ENCODE data around the gene PRC1. TPM values are rescaled to one million over a fixed set of nuclear protein-coding genes. Genes with fewer than 3 reads are reported as not detected.
A peak's percentile ranks its signal among the peaks of the same experiment; 100 is the strongest.

Gene PRC1
- total RNA-seq, 2 experiments from 2014 or later, result 149 to 224 TPM

DNA sequence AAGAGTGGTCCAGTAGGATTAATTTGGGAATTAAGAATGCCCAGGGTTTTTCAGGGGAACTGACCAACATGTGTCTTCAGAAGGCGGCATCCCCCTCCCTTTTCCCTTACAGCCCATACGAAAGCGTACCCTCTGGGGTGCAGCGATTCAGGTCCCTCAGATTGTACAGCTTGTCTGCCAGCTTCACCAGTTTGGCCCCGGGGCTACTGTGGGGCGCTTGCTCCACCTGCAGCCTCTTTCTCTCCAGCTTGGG is 62.8 kb downstream of the PRC1 start:
- ChIA-PET CTCF (ENCODE audit: unreplicated experiment) (interaction anchor here (0.6 to 5.1 kb wide), 8 partner anchors 24 to 284 kb away, joined by 3 to 41 read pairs (median 5); partner anchors contain the start of genes MAN2A2 and RCCD1), POLR2A (interaction anchor here (0.6 to 7.2 kb wide), 14 partner anchors 9 to 832 kb away, joined by 3 to 58 read pairs (median 4); partner anchors contain the start of genes BLM, MAN2A2 and RCCD1)
- Histone ChIP-seq H3K36me3 (ENCODE audit: insufficient read depth, low read length) (no peaks in the 10 kb centered on the region), H3K79me2 (ENCODE audit: insufficient read depth, low read depth, low read length) (peaks cover 17% of the 10 kb centered on the region; the same call in 1 of the 2 replicates), H3K4me3 (ENCODE audit: low read depth, low read length, poor library complexity, severe bottlenecking) (peak overlapping the region; percentile 79), H3K4me2 (ENCODE audit: low read length) (peak overlapping the region; percentile 87), H4K20me1 (ENCODE audit: insufficient read depth, low read length) (no peaks in the 10 kb centered on the region), H3K9me3 (ENCODE audit: low read length) (no peaks in the 10 kb centered on the region), H3K27ac (ENCODE audit: low read depth, low read length, poor library complexity, severe bottlenecking) (peak overlapping the region; percentile 81), H3K4me1 (ENCODE audit: insufficient read depth, low read length, poor library complexity, severe bottlenecking) (peaks cover 57% of the 10 kb centered on the region), H3K9me2 (ENCODE audit: insufficient read depth, low read length) (no peaks in the 10 kb centered on the region), H2AFZ (ENCODE audit: low read length) (no peak overlapping the region; the same call in 1 of the 2 replicates)
- no peak for DNase-seq (ENCODE audit: low spot score)
- intact Hi-C loops (cut with micrococcal nuclease; ENCODE audit: unreplicated experiment), result loop anchor here (1.0 to 5.0 kb wide), 4 partner anchors 29 to 664 kb away; partner anchors contain the start of genes IQGAP1 and NGRN
- TF ChIP-seq EZH2phosphoT487 (IDR thresholded peaks at IDR 0.05; ENCODE audit: borderline replicate concordance, low read depth, low read length), result no peak
- TF ChIP-seq, protein P1, sequence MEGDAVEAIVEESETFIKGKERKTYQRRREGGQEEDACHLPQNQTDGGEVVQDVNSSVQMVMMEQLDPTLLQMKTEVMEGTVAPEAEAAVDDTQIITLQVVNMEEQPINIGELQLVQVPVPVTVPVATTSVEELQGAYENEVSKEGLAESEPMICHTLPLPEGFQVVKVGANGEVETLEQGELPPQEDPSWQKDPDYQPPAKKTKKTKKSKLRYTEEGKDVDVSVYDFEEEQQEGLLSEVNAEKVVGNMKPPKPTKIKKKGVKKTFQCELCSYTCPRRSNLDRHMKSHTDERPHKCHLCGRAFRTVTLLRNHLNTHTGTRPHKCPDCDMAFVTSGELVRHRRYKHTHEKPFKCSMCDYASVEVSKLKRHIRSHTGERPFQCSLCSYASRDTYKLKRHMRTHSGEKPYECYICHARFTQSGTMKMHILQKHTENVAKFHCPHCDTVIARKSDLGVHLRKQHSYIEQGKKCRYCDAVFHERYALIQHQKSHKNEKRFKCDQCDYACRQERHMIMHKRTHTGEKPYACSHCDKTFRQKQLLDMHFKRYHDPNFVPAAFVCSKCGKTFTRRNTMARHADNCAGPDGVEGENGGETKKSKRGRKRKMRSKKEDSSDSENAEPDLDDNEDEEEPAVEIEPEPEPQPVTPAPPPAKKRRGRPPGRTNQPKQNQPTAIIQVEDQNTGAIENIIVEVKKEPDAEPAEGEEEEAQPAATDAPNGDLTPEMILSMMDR (conservative IDR thresholded peaks at IDR 0.05; ENCODE audit: low read length), result no peak
- no TSS peak for BruUV-seq (replicated peaks)

DNA sequence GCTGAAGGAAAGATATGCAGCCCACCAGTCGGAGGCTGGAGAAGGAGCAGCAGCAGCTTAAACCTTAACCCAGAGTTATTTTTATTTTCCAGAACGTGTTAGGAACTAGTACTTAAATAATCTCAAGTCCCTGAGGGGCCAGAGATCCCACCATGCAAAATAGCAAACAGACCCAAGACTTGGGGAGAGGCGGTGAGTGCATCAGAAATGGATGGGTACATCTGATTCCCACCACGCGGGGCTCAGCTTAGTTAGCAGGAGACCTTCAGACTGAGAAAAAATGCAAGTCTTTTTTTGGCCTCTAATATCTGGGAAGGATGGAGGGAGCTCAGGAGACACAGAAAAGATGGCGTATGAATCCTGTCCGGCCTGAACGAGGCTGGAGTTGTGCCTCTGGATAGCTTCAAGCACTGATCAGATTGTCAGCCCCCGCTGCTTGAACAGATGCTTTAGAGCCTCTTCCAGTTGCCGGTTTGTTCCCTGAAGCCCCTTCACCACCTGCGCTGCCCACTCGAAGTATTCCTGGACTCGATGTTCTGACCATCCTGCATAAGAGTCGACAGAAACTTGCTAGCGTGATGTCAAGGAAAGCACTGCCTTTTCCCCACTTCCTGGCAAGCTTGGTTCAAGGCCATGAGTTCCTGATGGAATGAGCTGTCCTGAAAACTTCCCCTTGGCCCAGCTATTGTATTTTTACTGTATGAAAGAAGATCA is 63.3 kb downstream of the PRC1 start:
- Histone ChIP-seq H3K36me3 (ENCODE audit: insufficient read depth, low read length) (no peaks in the 10 kb centered on the region), H2AFZ (ENCODE audit: low read length) (peak overlapping the region; percentile 81; the same call in 1 of the 2 replicates), H3K9me2 (ENCODE audit: insufficient read depth, low read length) (no peaks in the 10 kb centered on the region), H3K9me3 (ENCODE audit: low read length) (no peaks in the 10 kb centered on the region), H3K79me2 (ENCODE audit: insufficient read depth, low read depth, low read length) (peaks cover 17% of the 10 kb centered on the region; the same call in 1 of the 2 replicates), H3K4me3 (ENCODE audit: low read depth, low read length, poor library complexity, severe bottlenecking) (peak overlapping the region; percentile 79), H3K4me1 (ENCODE audit: insufficient read depth, low read length, poor library complexity, severe bottlenecking) (peaks cover 52% of the 10 kb centered on the region), H4K20me1 (ENCODE audit: insufficient read depth, low read length) (no peaks in the 10 kb centered on the region), H3K27ac (ENCODE audit: low read depth, low read length, poor library complexity, severe bottlenecking) (peak overlapping the region; percentile 81), H3K4me2 (ENCODE audit: low read length) (peak overlapping the region; percentile 87)
- ChIA-PET CTCF (ENCODE audit: unreplicated experiment) (interaction anchor here (0.7 to 5.1 kb wide), 7 partner anchors 24 to 283 kb away, joined by 3 to 41 read pairs (median 5); partner anchors contain the start of genes MAN2A2 and RCCD1), POLR2A (interaction anchor here (0.6 to 7.2 kb wide), 14 partner anchors 9 to 831 kb away, joined by 3 to 58 read pairs (median 4); partner anchors contain the start of genes BLM, MAN2A2 and RCCD1)
- DNase-seq (ENCODE audit: low spot score), result peak; percentile 33
- intact Hi-C loops (cut with micrococcal nuclease; ENCODE audit: unreplicated experiment), result loop anchor here (1.0 to 5.0 kb wide), 4 partner anchors 29 to 664 kb away; partner anchors contain the start of genes IQGAP1 and NGRN
- TSS peak; percentile 48 for BruUV-seq (replicated peaks)
- TF ChIP-seq, protein P1 (conservative IDR thresholded peaks at IDR 0.05; ENCODE audit: low read length), result no peak
- no peak for TF ChIP-seq EZH2phosphoT487 (IDR thresholded peaks at IDR 0.05; ENCODE audit: borderline replicate concordance, low read depth, low read length)

All from OCI-LY7 (cell line).